HG03457 (cell line): ENCODE results near the gene CLDN9.

Experiments used
- ATAC-seq: cut with Tn5 transposase; IDR thresholded peaks from one replicate; pipeline ENCODE4 v1.9.1; 2021; ENCODE audit warnings: moderate number of reproducible peaks; ENCODE audit not compliant: unreplicated experiment

The CLDN9 gene

DNA sequence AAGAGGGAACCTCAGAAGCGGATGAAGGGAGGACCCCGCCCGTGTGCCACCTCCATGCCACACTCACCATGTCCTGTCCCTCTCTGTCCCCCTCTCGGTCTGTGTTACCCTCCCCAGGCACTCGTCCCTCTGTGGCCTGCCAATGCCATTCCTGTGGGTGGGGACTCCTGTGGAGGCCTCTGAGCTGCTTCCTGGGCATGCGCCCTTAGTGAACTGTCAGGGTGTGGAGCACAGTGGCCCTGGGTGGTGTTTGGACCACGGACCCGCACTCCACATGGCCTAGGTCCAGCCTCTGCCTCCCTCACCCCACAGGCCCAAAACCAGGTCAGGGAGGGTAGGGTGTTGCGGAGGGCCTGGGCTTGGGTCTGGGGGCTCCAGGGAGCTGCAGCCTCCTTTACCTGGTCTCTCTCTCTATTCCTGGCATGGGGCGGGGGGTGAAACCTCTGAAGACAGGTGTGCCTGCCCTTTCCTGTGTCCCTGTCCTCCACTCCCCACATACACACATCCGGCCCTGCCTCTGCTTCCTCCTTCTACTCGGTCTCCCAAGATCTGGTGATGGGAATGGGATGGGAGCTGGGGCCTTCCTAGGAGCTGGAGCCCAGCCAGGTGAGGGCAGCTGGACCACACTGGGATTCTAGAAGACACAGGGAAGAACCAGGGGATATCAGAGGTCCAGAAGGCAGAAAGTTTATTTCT lies 21.0 kb upstream of the CLDN9 start:
- no peak for ATAC-seq

DNA sequence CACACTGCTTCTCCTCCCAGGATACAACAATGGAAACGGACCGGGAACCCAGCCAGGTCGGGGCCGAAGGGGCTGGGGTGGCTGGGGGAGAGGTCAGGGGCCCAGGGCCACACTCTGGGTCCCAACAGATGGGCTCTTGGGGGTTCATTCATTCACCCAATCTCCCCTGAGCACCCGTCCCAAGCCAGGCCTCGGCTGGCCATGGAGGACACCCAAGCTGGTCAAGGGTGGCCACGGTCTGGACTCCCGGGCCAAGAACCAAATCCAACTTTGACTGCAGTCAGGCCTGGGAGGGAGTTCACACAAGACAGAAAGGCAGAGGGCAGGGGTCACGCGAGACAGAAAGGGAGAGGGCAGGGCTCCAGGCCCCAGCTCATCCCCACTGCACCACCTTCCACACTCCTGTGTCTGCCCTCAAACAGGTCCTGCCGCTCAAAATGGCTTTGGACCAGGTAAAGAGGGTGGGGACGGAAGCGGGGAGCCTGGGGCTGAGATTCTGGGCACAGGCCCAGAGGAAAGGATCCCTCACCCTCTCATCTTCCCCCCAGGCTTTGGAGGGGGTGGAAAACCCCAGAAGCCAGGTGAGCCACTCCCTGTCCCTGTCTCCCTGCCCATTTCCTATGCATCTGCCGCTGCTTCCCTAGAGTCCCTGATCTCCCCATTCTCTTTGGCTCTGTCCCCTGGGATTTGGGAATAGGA lies 20.2 kb upstream of the CLDN9 start:
- no peak for ATAC-seq

DNA sequence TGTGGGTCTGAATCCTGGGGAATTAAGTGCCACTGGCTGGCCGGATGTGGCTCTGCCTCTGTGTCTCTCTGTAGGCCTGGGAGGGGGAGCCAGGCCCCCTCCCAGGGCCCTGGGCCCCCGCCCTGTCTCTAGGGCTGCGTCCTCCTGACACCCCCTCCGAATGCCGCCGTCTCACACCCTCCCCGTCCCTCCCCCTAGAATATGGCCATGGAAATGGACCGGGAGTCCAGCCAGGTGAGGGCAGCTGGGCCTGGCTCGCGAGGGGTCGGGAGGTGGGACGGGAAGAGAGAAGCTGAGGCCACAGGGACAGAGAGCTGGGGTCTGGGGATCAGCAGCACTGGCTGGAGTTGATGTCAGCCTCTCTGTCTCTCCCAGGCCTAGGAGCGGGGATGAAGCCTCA lies 16.4 kb upstream of the CLDN9 start:
- no peak for ATAC-seq

DNA sequence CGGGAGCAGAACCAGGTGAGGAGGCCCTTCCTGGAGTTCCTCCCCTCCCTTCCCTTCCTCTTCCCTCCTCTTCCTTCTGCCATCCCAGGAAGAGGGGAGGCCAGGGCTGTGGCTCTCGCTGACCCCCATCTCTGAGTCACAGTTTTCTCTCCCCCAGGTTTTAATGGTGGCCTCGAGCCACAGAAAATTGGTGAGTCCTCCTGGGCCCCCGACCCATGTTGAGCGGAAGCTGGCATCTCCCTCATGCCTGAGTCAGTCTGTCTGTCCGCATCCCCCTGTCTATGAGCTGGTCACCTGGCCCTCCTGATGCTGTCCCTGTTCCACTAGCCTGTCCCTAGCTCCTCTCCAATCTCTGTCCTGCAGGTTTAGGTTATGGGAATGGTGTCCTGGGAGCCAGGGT lies 12.8 kb upstream of the CLDN9 start:
- ATAC-seq, result no peak

DNA sequence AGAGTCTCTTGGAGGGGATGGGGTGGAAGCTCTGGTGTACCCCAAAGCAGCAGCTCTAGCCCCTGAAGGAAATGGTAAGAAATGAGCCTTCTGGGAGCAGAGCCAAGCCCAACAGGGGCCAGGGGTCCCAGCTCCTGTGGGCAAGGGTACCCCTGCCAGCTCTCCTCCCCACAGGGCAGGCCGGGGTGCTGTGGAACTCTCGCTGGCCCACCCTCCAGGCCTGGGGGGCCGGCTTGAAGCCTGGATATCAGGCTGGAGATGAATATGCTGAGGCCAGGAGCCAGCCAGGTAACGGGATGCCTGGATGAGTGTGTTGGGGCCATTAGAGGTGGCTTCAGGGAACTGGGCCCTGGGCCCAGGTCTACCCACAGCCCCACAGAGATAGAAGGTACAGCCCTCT lies 12.2 kb upstream of the CLDN9 start:
- ATAC-seq, result no peak

DNA sequence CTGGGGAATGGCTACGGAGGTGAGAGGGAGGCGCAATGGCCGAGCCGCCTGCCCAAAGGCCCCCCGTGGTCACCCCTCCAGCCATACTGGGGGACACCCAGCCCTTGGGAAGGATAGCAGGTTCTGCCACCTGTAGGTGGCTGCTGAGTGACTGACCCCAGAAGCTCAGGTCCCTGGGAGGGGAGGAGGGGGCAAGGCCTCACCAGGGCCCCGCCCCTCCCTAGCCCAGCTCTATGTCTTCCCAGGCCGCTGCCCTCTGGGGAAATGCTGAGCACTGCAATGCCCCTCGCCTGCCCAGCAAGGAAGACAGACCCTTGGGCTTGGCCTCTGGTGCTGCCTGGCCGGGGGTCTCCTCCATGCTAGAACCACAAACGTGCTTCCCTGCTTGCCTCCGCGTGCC lies 11.4 kb upstream of the CLDN9 start:
- no peak for ATAC-seq

DNA sequence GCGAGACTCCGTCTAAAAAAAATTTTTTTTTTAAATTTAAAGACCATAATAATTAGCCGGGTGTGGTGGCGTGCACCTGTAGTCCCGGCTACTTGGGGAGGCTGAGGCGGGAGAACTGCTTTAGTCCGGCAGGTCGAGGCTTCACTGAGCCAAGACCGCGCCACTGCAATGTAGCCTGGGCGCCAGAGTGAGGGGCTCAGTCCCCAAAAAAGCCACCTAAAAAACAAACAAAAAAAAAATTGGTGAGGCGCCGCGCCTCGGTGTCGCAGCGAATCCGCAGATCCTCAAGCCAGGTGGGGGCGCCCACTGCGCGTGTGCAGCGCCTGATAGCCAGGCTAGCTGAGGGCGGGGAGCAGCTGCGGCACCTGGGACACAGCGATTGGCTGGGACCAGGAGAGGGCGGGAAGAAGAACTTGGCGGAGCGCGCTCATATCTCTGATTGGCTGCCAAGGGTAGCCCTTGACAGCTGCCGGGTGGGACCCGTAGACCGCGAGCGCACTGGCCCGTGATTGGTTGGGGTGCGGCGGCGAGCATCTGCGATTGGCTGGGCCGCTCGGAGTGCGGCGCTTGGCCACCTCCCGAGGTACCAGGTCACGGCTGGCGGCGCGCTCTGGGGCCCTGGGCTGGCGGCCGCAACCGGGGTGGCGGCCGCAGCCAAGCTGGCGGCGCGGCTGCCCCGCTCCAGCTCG lies 9.0 kb upstream of the CLDN9 start:
- peak; percentile 83 for ATAC-seq

DNA sequence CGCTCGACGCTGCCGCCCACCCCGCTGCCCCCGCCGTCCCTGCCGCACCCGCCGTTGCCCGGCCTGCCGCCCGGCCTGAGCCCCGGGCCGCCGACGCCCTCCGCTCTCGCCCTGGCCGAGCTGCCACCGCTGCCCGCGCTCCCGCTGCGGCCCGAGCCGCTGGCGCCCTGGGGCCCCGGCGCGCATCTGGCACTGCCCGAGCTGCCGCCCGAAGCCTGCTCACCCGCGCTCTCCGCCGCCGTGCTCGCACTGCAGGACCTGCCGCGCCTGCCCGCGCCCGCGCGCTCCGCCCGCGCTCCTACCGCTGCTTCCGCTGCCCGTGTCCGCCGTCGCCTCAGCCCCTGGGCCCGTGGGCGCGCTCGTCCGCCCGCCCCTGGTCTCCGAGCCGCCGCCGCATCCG lies 8.4 kb upstream of the CLDN9 start:
- ATAC-seq, result no peak

DNA sequence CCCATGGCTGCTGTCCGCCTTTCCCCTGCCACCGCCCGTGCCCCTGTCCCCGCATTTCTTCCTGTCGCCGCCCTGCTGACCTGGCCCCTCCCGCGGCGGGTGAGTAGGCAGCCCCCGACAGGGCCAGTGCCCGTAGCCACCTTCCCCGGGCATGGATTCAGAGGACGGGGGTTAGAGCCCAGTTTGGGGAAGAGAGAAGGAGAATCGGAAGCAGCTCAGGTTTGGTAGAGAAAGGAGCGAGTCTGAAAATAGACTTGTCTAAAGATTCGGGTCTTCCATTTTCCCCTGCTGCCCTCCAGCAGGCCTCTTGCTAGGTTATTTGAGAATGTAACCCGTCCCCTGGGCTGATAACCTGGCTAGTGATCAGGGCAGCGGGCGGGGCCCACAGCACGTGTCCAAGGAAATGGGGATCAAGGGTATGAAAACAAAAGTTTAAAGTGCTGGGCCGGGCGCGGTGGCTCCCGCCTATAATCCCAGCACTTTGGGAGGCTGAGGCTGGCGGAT lies 7.9 kb upstream of the CLDN9 start:
- ATAC-seq, result no peak

DNA sequence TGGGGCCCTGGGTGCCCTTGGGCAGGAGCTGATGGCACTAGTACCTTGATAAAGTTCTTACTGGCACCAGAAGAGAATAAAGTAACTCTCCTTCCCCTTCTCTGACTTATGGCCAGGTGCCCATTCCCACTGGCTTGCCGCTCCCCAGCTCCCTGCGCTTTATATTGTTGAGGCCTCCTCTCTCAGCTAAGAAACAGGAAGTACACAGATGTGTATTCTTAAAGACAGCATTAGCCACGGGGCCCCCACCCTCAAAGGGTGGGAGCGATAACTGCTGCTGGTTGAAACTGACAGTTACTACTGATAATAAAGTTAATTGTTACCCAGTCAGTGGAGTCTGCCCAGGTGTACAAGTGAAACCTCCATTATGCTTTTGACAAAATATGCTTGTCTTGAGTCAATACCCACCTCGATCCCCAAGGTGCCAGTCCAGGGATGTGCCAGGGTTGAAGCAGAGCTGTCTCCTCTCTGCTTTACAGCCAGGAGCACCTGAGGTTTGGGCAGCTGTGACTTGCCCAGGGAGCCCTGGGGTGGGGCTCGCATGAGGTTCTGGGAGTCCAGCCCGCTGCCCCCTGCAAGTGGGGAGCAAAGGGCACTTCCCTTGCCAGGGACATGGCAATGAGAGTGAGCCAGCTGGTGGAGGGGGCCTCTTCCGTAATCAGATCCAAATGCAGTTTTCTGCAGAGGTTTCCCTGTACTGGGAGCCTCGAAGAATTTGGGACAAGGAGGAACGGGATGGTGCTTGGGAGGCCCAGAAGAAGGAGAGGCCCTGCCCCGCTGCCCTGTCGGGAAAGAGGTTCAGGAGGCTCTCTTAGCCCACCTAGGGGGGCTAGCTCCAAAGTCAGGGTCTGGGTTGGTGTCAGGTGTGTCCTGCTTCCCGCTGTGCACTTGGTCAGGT lies 5.4 kb upstream of the CLDN9 start:
- ATAC-seq, result no peak

DNA sequence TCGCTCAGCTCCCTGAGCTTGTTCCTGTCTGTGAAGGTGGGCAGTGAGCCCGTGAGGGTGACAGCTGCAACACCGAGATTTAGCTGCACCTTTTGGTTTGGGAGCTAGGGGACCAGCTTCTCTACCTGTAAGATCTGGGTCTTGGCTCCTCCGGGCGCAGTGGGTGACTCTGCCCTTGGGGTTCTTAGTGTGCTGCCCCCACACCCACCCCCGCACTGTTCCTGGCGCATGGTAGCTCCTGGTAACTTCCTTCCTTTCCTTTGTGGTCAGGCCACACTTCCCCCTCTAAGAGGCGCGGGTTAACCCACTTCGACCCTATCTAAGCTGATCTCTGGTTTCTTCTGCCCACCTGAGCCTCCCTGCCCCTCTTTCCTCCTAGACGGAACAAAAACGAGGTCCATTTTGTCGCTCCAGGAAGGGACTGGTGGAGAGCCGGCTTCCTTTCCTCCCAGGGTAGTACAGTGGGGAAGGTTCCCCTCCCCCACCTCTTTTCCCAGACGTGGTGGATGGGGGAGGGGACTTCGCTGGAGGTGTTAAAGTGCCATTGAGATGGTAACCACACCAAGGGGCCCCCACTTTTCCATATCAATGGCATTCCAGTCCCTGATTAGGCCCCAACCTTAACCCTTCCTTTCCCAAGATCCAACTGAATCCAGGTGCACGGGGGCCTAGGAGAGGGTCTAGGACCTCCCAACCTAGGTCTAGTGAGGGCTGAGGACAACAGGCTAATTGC lies 4.6 kb upstream of the CLDN9 start:
- ATAC-seq, result no peak

DNA sequence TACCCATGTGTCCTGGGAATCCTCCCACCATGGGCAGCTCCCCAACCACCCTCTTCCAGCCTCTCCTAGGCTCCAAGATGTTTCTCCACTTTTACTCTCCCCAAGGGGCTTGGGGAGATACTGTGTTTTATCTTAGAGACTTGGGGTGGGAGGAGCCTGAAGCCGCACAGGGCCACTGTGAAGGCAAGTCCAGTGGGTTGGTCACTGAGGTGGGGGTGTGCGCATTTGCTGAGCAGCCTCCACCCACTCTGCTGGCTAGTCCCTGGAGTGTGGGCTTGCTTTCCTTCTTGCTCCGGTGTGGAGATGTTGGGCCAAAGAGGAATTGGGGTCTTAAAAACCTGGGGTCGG lies 4.1 kb upstream of the CLDN9 start:
- no peak for ATAC-seq

DNA sequence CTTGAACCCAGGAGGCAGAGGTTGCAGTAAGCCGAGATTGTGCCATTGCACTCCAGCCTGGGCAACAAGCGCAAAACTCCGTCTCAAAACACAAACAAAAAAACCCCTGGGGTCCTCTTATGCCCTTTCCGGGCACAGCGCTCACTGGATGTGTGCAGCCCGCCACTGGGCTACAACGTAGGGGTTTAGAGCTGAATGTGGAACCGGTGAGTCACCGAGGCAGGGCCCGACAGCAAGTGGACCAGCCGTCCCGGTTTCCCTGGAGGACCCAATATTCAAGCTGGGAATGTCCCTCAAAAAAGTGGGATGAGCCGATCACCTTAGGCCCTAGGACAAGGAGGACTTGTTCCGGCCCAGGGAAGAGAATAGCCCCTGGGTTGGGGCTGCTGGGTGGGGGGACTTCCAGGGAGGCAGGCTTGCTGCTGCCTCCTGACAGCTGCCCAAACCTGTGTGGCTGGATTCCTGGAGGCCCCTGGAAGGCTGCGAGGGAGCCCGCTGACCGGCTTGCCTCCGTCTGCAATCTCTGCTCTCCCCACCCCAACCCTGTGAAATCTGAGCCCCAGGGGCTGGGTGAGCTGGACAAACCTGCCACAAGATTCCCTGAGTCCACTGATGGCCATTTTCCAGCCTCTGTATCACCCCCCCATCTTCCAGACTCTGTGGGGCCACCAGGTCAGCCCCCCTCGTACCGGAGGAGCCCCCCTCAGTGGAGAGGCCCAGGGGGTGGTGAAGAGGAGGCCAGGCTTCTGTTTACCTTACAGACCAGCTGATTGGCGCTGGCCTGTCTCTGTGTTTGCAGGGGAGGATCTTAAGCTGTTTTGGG lies 2.9 kb upstream of the CLDN9 start:
- no peak for ATAC-seq

DNA sequence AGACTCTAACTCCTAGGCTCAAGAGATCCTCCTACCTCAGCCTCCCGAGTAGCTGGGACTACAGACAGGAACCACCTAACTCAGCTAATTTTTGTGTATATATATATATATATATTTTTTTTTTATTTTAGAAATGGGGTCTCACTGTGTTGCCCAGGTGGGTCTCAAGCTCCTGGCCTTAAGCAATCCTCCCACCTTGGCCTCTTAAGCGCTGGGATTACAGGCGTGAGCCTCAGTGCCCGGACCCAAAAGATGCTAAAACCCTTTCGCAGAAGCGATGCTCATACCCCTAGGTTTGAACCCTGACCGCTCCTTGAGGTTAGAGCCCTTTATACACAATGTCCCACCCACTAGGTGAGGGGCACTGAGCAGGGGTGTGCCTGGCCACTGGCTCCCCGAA lies 2.2 kb upstream of the CLDN9 start:
- ATAC-seq, result no peak

DNA sequence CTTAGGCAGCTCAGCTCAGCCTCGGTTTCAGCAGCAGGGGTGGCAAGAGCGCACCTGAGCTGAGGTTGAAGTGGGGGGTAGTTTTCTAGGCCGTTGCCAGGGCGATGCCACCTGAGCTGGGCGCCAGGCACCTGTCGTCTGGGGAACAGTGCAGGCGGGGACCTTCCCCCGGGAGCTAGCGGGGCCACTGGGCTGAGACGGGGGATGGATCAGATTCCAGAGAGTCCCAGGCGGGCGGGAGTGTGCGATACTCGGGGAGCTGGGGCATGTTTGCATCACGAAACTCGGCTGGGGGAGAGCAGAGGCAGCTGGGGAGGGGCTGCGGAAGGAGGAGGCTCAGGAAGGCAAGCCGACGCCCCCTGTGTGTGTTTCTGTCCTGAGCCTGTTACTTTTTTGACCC lies 477 bp upstream of the CLDN9 start:
- no peak for ATAC-seq

DNA sequence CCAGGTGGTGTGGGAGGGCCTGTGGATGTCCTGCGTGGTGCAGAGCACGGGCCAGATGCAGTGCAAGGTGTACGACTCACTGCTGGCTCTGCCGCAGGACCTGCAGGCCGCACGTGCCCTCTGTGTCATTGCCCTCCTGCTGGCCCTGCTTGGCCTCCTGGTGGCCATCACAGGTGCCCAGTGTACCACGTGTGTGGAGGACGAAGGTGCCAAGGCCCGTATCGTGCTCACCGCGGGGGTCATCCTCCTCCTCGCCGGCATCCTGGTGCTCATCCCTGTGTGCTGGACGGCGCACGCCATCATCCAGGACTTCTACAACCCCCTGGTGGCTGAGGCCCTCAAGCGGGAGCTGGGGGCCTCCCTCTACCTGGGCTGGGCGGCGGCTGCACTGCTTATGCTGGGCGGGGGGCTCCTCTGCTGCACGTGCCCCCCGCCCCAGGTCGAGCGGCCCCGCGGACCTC lies 798 bp downstream of the CLDN9 start:
- ATAC-seq, result no peak

DNA sequence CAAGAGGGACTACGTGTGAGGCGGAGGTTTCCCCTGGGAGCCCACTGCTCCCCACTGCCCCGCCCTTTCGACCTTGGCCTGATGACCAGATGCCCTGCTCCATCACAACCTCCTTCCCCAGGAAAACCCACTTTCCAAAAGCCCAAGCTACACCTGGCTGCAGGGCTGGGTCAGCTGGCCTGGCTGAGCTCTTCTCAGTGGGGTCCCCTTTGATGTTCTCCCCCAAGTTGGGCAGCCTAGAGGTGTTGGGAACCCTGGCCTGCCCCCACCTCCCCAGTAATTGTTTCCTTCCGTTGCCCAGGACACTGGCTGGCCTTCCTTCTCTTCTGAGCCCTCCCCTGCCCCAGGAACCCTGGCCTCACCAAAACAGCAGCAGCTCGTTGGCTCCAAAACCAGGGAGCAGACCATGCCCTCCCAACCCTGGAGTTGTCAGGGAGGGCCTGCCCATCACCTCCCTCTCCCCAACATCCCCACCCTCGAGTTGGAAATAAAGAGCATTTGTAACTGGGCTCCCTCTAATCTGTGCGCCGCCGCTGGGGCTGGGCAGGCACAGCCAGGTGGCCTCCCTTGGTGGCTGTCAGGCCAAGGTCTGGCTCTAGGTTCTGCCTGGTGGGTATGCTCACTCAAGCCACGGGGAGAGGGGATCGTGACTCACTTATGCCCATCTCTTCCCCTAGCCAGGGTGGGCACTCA lies 1.4 kb downstream of the CLDN9 start:
- ATAC-seq, result no peak

DNA sequence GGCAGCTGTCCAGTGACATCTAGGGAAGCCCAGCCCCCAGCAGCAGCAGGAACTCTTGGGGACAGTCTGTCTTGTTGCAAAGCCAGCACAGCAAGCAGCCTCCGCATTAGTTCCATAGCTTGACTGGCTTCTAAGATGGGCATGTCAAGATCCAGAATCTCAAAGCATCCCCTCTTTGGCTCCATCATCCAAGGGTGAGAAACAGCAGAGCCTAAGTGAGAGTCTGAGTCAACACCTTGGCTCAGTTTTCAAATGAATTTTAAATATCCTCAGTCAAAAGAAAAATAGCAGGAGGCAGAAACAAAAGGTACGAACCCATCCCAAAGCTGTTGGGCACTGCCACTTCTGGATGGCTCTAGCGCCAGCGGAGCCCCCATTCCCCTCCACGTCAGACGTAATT lies 2.2 kb downstream of the CLDN9 start:
- no peak for ATAC-seq
